22Rv1 (cell line): ENCODE results near the gene GABBR2.

Experiments
- H3K27ac ChIP-seq: fragments of 450-650 bp; 2 replicates; pipeline ENCODE4 v1.5.1; 2017
- CTCF ChIP-seq: fragments of 450-650 bp; IDR thresholded peaks from 2 replicates; pipeline ENCODE4 v1.5.1; 2017; ENCODE audit warnings: mild to moderate bottlenecking
- ZFX ChIP-seq: fragments of 450-650 bp; IDR thresholded peaks from 2 replicates; pipeline ENCODE4 v1.6.1; 2017; ENCODE audit warnings: antibody characterized with exemption, borderline replicate concordance

GABBR2 gene

GRCh38 chr9:98706651-98707165, 2.0 kb downstream of the GABBR2 start:
- H3K27ac ChIP-seq = no peak overlapping the region
- TF ChIP-seq CTCF (no peak), ZFX (no peak)

GRCh38 chr9:98702835-98703380, 5.8 kb downstream of the GABBR2 start:
- H3K27ac ChIP-seq = no peak overlapping the region
- TF ChIP-seq ZFX (no peak), CTCF (no peak)

- H3K27ac ChIP-seq = no peak overlapping the region
- TF ChIP-seq ZFX = no peak
- TF ChIP-seq CTCF = no peak
These were observed 6.4 kb downstream of the GABBR2 start for GRCh38 chr9:98702340-98702739.

GRCh38 chr9:98701576-98701975, 7.2 kb downstream of the GABBR2 start:
- TF ChIP-seq ZFX (no peak), CTCF (no peak)
- no peak overlapping the region for H3K27ac ChIP-seq

GRCh38 chr9:98700801-98701200, 7.9 kb downstream of the GABBR2 start:
- H3K27ac ChIP-seq = no peak overlapping the region
- TF ChIP-seq CTCF (no peak), ZFX (no peak)

- H3K27ac ChIP-seq = no peak overlapping the region
These were observed 9.9 kb downstream of the GABBR2 start for GRCh38 chr9:98698856-98699255.

More at GRCh38 chr9:98698856-98699255, 9.9 kb downstream of the GABBR2 start:
- TF ChIP-seq ZFX (no peak), CTCF (no peak)
